ENCODE data around the gene KCTD14.
"Not testable (repeated sequence)": the region's sequence is repeated elsewhere in the genome, so short reads cannot be mapped to it uniquely, and the experiment has no call there.

Gene KCTD14

GRCh38 chr11:78045851-78046485 lies 22.9 kb upstream of the KCTD14 start:
- no peak for FAIRE-seq

GRCh38 chr11:78044706-78045105 lies 21.6 kb upstream of the KCTD14 start:
- no peak for FAIRE-seq

- no peak for FAIRE-seq
Measured at GRCh38 chr11:78041843-78042440, 18.9 kb upstream of the KCTD14 start.

GRCh38 chr11:78041380-78041719 lies 18.3 kb upstream of the KCTD14 start:
- FAIRE-seq = not testable (repeated sequence)

- no peak for FAIRE-seq
Measured at GRCh38 chr11:78040691-78041379, 17.8 kb upstream of the KCTD14 start.

GRCh38 chr11:78039919-78040671 lies 17.0 kb upstream of the KCTD14 start:
- FAIRE-seq = no peak

GRCh38 chr11:78039391-78039918 lies 16.4 kb upstream of the KCTD14 start:
- FAIRE-seq = no peak

GRCh38 chr11:78038697-78039313 lies 15.7 kb upstream of the KCTD14 start:
- no peak for FAIRE-seq

GRCh38 chr11:78037825-78038620 lies 14.9 kb upstream of the KCTD14 start:
- no peak for FAIRE-seq

- FAIRE-seq = no peak
Measured at GRCh38 chr11:78037056-78037455, 14.0 kb upstream of the KCTD14 start.

GRCh38 chr11:78036313-78036712 lies 13.2 kb upstream of the KCTD14 start:
- no peak for FAIRE-seq

GRCh38 chr11:78034623-78035022 lies 11.5 kb upstream of the KCTD14 start:
- no peak for FAIRE-seq

GRCh38 chr11:78033040-78033439 lies 10.0 kb upstream of the KCTD14 start:
- no peak for FAIRE-seq

GRCh38 chr11:78032090-78032489 lies 9.0 kb upstream of the KCTD14 start:
- FAIRE-seq = no peak

- no peak for FAIRE-seq
Measured at GRCh38 chr11:78031629-78032028, 8.6 kb upstream of the KCTD14 start.

- no peak for FAIRE-seq
Measured at GRCh38 chr11:78030429-78031325, 7.6 kb upstream of the KCTD14 start.

GRCh38 chr11:78028423-78028822 lies 5.3 kb upstream of the KCTD14 start:
- FAIRE-seq = not testable (repeated sequence)

GRCh38 chr11:78027759-78028158 lies 4.7 kb upstream of the KCTD14 start:
- FAIRE-seq = no peak

- no peak for FAIRE-seq
Measured at GRCh38 chr11:78025378-78025777, 2.3 kb upstream of the KCTD14 start.

GRCh38 chr11:78023426-78023825 lies 350 bp upstream of the KCTD14 start:
- no peak for FAIRE-seq

- no peak for FAIRE-seq
Measured at GRCh38 chr11:78021611-78022010, 1.5 kb downstream of the KCTD14 start.

Measured in colon (tissue), 2 donors.